Prostate gland (tissue), 2 donors: Measurements from ENCODE around the gene SRPRA.

Source experiments
- POLR2A ChIP-seq: fragments of 450-650 bp; IDR thresholded peaks from one replicate; pipeline ENCODE4 v1.6.1; 2016; ENCODE audit warnings: antibody characterized with exemption, mild to moderate bottlenecking
- TF ChIP-seq, protein P1 (sequence below), 4 experiments: fragments of 200-600 bp in 2 of 4; fragments of 450-650 bp in 2 of 4; sonication (generic) in 2 of 4; IDR thresholded peaks; 1 replicate in 3 of 4; 2 replicates in 1 of 4; pipeline ENCODE4 v1.5.1; 2016 to 2019; ENCODE audit warnings: antibody characterized with exemption in 4 of 4, mild to moderate bottlenecking in 2 of 4, moderate library complexity in 2 of 4

DNA sequence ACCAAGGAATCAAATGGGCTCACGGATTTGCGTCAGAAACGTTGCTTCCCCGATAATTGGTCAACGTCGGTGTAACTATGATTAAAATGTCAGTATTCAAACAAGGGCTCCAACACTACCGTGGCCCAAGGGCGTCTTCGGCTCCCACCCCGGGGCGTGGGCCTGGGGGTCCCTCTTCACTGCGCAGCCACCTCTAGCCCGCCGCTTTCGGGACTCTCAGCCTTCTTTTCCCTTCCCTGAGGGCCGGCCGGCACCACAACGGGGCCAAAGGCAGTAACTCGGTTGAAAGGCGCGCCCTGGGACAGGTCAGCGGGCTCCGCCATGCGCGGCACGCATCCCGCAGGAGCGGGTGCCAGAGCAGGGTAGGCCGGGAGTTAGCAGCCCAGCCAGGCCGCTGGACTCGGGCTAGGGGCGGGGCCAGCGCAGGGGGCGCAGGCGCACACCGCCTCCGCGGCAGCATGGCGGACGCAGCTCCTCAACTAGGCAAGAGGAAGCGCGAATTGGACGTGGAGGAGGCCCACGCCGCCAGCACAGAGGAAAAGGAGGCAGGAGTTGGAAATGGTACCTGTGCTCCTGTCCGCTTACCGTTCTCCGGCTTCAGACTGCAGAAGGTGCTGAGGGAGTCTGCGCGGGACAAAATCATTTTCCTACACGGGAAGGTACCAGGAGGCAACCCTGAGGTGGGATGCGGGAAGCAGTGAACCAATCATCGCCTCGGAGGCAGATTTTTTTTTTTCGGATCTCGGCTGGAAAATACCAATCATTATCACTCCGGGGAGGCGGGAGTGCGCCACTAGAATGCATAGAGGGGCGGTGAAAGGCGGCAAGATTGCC lies 35.1 kb upstream of the SRPRA start, which contains the start of gene DCPS:
- TF ChIP-seq, protein P1, sequence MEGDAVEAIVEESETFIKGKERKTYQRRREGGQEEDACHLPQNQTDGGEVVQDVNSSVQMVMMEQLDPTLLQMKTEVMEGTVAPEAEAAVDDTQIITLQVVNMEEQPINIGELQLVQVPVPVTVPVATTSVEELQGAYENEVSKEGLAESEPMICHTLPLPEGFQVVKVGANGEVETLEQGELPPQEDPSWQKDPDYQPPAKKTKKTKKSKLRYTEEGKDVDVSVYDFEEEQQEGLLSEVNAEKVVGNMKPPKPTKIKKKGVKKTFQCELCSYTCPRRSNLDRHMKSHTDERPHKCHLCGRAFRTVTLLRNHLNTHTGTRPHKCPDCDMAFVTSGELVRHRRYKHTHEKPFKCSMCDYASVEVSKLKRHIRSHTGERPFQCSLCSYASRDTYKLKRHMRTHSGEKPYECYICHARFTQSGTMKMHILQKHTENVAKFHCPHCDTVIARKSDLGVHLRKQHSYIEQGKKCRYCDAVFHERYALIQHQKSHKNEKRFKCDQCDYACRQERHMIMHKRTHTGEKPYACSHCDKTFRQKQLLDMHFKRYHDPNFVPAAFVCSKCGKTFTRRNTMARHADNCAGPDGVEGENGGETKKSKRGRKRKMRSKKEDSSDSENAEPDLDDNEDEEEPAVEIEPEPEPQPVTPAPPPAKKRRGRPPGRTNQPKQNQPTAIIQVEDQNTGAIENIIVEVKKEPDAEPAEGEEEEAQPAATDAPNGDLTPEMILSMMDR (IDR thresholded peaks at IDR 0.05), result peak in 1 of 4 experiments; percentile 22
- peak; percentile 68 for TF ChIP-seq POLR2A
